GM13977 (cell line): ENCODE measurements around the gene DCAF15.

Experiments used
- DNase-seq: peaks from one replicate; pipeline ENCODE4 v3.0.0; 2012; ENCODE audit warnings: low spot score
- CTCF ChIP-seq: IDR thresholded peaks from 2 replicates; pipeline ENCODE4 v1.5.1; 2012; ENCODE audit warnings: mild to moderate bottlenecking, control low read depth; ENCODE audit not compliant: insufficient read depth; ENCODE audit errors: extremely low read depth, missing control alignments
- in situ Hi-C: fragments of 300-500 bp; cut with MboI; formaldehyde crosslinking; loops from one replicate; pipeline ENCODE4 v1.12.0; 2022; ENCODE audit warnings: low sequenced_read_pairs, low pct_unique_long_range_greater_than_20kb, mixed read lengths, inconsistent platforms; ENCODE audit not compliant: unreplicated experiment

Gene DCAF15

GRCh38 chr19:13937479-13938300, 14.6 kb upstream of the DCAF15 start:
- in situ Hi-C loops: no loop called here
- DNase-seq: no peak

DNA sequence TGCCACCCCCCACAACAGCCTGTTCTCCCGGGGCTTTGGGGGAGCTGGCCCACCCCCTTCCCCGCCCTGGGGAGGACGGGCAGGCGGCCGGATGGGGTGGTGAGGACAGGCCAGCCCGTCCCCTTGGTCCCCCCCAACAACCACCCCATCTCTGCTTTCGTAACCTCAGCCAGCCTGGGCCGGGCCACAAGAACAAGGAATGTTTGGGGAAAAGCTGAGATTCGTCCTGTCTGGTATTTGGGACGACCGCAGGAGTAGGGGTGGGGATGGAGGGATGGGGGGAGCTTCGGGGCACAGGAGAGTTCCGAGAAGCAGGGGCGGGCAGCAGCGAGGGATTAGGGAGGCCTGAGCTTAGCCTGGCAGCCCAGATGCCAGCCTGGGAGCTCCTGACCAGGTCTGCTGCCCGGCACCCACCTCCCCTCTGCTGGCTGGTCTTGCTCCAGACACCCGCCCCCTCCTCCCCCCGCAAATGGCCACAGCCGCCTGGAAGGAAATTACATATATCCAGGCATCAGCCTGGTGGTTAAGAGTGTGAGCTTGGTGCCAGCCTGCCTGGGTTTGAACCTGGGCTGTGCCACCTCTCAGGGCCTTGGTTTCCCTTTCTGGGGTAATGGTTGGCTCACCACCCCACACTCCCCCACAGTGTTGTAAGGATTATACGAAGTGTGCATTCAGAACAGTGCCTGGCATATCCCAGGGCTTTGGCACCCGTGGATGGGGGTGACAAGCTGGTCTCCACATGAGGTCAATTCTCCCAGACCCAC, 13.8 kb upstream of the DCAF15 start, which contains the start of gene PODNL1:
Gene PODNL1, minus strand, starts transcription at position 117 of the 764 bp plus-strand sequence. CDS start 236 bp downstream, outside the sequence.
- in situ Hi-C loops: no loop called here

More at GRCh38 chr19:13937479-13938300, 14.6 kb upstream of the DCAF15 start:
- no peak for TF ChIP-seq CTCF

DNA sequence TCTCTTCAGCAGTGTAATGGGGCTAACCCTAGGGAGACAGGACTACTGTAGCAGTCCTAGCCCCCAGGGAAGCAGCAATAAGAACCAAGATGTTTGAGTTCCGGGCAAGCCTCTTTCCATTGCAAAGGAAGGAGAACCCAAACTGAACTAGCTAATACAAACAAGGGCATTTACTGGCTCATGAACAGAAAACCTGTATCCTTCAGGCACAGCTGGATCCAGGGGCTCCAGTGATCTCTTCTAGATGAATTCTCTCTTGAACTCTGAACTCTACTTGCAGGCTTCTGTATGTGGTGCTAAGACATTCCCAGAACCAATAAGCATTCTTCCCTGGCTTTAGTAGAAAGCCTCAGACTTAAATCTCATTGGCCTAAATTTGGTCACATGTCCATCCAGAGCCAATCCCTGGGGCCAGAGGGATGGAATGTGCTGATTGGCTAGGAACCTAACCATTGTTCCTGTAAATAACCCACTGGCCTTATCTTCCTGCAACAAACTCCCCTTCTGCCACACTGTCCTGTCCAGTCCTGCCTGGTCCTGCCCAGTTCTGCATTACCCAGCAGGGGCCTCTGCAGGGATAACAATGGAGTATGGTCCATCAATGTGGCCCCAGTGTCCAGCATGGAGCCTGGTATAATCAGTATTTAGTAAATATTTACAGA, 10.2 kb upstream of the DCAF15 start:
- no peak for DNase-seq
- in situ Hi-C loops: no loop called here
- TF ChIP-seq CTCF: no peak

More for the DNA sequence above, 13.8 kb upstream of the DCAF15 start, which contains the start of gene PODNL1:
- no peak for DNase-seq
- no peak for TF ChIP-seq CTCF

GRCh38 chr19:13946414-13946813, 5.9 kb upstream of the DCAF15 start:
- DNase-seq: no peak
- in situ Hi-C loops: no loop called here
- no peak for TF ChIP-seq CTCF

DNA sequence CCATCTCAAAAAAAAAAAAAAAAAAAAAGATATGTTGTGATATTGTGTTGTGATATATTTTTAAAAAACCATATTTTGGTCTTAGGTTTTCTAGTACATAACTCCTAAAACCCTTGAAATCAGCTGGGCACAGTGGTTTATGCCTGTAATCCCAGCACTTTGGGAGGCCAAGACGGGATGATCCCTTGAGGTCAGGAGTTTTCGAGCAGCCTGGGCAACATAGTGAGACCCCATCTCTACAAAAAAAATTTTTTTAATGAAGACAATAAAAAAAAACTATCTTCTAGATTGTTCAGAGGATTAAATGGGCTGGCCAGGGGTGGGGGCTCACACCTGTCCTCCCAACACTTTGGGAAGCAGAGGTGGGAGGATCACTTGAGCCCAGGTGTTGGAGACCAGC, 1.3 kb upstream of the DCAF15 start:
- in situ Hi-C loops: no loop called here
- DNase-seq: no peak
- no peak for TF ChIP-seq CTCF

DNA sequence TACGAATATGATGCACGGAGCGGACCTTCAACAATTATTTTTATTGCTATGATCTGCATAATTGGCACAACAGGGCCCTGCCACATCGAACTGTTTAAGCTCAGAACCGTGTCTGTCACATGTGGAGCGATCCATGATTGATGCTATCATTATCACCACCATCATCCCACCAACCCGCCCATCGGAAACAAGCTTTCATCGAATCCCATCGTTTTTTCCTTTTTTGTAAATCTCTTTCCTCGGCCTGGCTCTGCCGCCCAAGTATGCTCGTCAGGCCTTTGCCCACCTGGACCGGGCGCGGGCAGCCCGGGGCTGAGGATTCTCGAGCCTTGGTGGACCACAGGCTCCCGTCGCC, 533 bp upstream of the DCAF15 start:
- no peak for DNase-seq
- in situ Hi-C loops: no loop called here
- TF ChIP-seq CTCF: no peak
